Adrenal gland (tissue), 12 donors: ENCODE data around the gene NUMA1. TPM values are rescaled to one million over a fixed set of nuclear protein-coding genes. Genes with fewer than 3 reads are reported as not detected.

Experiments used
- DNase-seq, 7 donors: peaks; one replicate each; pipeline ENCODE4 v3.0.0-alpha.2; 2019 to 2020
- H3K27ac ChIP-seq, 5 donors: fragments of 200-600 bp; sonication (generic) in 4 of 5; 1 replicate in 3 of 5; 2 replicates in 2 of 5; pipeline versions ENCODE4 v1.5.1 to v1.8.0; 2016 to 2020; ENCODE audit warnings: mild to moderate bottlenecking in 1 of 5
- H3K27me3 ChIP-seq: fragments of 200-600 bp; 2 replicates; pipeline ENCODE4 v1.8.0; 2021
- H3K36me3 ChIP-seq, 2 donors: fragments of 200-600 bp; replicated peaks in 1 of 2; 1 replicate in 1 of 2; 2 replicates in 1 of 2; pipeline versions ENCODE4 v1.5.1 to v1.8.0; 2018 to 2022
- H3K4me1 ChIP-seq, 2 donors: fragments of 200-600 bp; replicated peaks in 1 of 2; 1 replicate in 1 of 2; 2 replicates in 1 of 2; pipeline versions ENCODE4 v1.5.1 to v1.8.0; 2018 to 2021
- H3K4me3 ChIP-seq, 4 donors: fragments of 200-600 bp; sonication (generic) in 3 of 4; one replicate each; pipeline ENCODE4 v1.5.1; 2016 to 2018
- H3K9me3 ChIP-seq, 3 donors: fragments of 200-600 bp; sonication (generic) in 1 of 3; replicated peaks in 1 of 3; 1 replicate in 2 of 3; 2 replicates in 1 of 3; pipeline versions ENCODE4 v1.5.1 to v1.8.0; 2016 to 2021
- POLR2A ChIP-seq, 2 donors: fragments of 450-650 bp; IDR thresholded peaks; one replicate each; pipeline ENCODE4 v1.6.1; 2017; ENCODE audit warnings: antibody characterized with exemption in 2 of 2, mild to moderate bottlenecking in 2 of 2, moderate library complexity in 1 of 2
- WGBS, 4 donors: extraction: QIAGEN DNeasy Blood & Tissue Kit in 2 of 4; methylation state at CpG; one replicate each; pipeline versions ENCODE4 v1.1.5 to v1.1.7; 2013 to 2017; 5-methylcytosine and 5-hydroxymethylcytosine counted together
- intact Hi-C, 2 donors: fragments of 100-400 bp; cut with DNase I; formaldehyde crosslinking; loops; one replicate each; pipeline versions ENCODE4 v1.14.1 to v1.15.0; 2022 to 2023
- polyA plus RNA-seq, 3 donors: library from polyadenylated mRNA; stranded (reverse); fragments of 200-250 nt in 2 of 3; fragments of 350-450 nt in 1 of 3; fragmentation: Illumina TruSeq in 1 of 3; extraction: RNeasy Lipid Tissue Mini Kit (QIAGEN cat#74804) in 1 of 3; gene quantifications; one replicate each; pipeline ENCODE4 v1.2.3, GENCODE V29; 2013 to 2014
- total RNA-seq, 9 donors: library from RNA; depleted of rRNA in 4 of 9; stranded (reverse); fragments of >200 nt in 4 of 9; fragments of 120-200 nt in 1 of 9; fragmentation: NEBNext Ultra II Directional in 1 of 9; extraction: Animal tissue kit (Norgen Biotek cat#: 25700) in 1 of 9; gene quantifications; one replicate each; pipeline versions ENCODE4 v1.1.0 to v1.2.4, GENCODE V29; 2013 to 2023
- TF ChIP-seq, protein P1 (sequence below), 6 experiments: fragments of 450-650 bp in 4 of 6; fragments of 200-600 bp in 2 of 6; sonication (generic) in 1 of 6; IDR thresholded peaks; 1 replicate in 5 of 6; 2 replicates in 1 of 6; pipeline versions ENCODE4 v1.5.1 to v1.8.0; 2016 to 2021; ENCODE audit warnings: antibody characterized with exemption in 6 of 6, mild to moderate bottlenecking in 2 of 6, moderate library complexity in 1 of 6
- donor health status: healthy with polysubstance abuse.
- donor health status: Bipolar disorder and iron deficiency.
- donor health status: DM: yes; HTN: yes; CAD: no.
- donor health status: DM: no; HTN: no; CAD: no.
- donor health status: DM: no; HTN: no; CAD: no.
- donor health status: DM: yes; HTN: yes; CAD: no.

Gene NUMA1
- total and polyA plus RNA-seq, 12 donors, result 86.7 to 677 (median 274) TPM

DNA sequence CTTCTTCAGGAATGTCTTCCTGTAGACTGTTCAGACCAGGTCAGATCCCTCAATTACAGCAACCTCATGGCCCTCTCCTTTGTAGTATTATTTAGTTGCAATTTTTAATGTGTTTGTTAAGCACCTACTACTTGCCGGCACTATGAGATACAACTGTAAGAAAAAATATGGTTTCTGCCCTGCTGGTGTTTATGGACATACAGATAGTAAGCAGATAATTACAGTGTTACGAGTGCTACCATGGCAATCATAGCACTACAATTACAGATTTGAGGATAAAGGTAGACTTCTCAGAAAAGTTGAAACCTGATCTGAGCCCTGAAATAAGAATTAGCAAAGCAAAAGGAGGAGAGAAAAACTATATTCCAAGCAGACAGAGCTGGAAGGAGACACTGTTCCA, 3.1 kb upstream of the NUMA1 start:
- no peak overlapping the region for H3K27ac ChIP-seq
- WGBS, 4 donors, result 80 to 95% (median 89%) methylated on average over 2 of the region's 2 CpGs
- DNase-seq, result no peak
- no peaks in the 10 kb centered on the region for H3K9me3 ChIP-seq
- H3K4me3 ChIP-seq, result no peak overlapping the region
- TF ChIP-seq, protein P1, sequence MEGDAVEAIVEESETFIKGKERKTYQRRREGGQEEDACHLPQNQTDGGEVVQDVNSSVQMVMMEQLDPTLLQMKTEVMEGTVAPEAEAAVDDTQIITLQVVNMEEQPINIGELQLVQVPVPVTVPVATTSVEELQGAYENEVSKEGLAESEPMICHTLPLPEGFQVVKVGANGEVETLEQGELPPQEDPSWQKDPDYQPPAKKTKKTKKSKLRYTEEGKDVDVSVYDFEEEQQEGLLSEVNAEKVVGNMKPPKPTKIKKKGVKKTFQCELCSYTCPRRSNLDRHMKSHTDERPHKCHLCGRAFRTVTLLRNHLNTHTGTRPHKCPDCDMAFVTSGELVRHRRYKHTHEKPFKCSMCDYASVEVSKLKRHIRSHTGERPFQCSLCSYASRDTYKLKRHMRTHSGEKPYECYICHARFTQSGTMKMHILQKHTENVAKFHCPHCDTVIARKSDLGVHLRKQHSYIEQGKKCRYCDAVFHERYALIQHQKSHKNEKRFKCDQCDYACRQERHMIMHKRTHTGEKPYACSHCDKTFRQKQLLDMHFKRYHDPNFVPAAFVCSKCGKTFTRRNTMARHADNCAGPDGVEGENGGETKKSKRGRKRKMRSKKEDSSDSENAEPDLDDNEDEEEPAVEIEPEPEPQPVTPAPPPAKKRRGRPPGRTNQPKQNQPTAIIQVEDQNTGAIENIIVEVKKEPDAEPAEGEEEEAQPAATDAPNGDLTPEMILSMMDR (IDR thresholded peaks at IDR 0.05), result no peak
- no peak for TF ChIP-seq POLR2A (IDR thresholded peaks at IDR 0.05)
- no peaks in the 10 kb centered on the region for H3K27me3 ChIP-seq
- peaks cover 0 to 6% of the 10 kb centered on the region in 2 donors for H3K36me3 ChIP-seq
- peaks cover 11 to 46% of the 10 kb centered on the region in 2 donors for H3K4me1 ChIP-seq
- intact Hi-C loops, result no loop called here

DNA sequence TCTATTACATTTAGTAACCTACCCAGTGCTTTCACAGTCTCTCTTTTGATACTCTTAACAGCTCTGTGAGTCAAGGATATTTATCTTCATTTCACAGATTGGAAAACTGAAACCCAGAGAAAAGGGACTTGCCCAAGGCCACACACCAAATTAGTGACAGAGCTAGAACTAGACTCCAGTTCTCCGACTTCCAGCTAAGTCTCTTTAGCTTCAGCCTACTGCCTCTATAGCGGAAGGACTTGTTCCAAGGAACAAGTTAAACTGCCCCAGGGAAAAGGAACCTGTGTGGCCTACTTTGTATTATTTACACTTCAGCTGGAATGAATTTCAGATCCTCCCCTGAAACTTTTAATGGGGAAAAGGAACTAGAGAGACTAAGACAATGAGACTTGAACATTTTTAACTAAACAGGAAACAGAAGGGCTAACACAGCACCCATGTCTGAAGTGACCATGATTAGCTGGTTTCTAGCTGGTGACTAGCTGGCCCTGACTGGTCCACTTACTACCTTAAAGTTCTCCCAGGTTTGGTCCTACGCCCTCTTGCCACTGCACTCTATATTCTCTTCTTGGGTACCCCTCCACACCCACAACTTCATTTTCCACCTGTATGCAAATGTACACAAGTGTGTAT, 1.6 kb upstream of the NUMA1 start:
- Histone ChIP-seq H3K27me3 (no peaks in the 10 kb centered on the region), H3K36me3 (no peaks in the 10 kb centered on the region), H3K4me1 (peaks cover 11 to 42% of the 10 kb centered on the region in 2 donors), H3K27ac (peak overlapping the region in 2 of 5 donors; percentile 18 to 93), H3K4me3 (no peak overlapping the region), H3K9me3 (no peaks in the 10 kb centered on the region)
- intact Hi-C loops, result no loop called here
- TF ChIP-seq, protein P1 (IDR thresholded peaks at IDR 0.05), result no peak
- TF ChIP-seq POLR2A (IDR thresholded peaks at IDR 0.05), result no peak
- peak in 1 of 7 donors; percentile 42 for DNase-seq
- WGBS, 4 donors, result 76 to 85% (median 83%) methylated on average over 3 of the region's 3 CpGs

DNA sequence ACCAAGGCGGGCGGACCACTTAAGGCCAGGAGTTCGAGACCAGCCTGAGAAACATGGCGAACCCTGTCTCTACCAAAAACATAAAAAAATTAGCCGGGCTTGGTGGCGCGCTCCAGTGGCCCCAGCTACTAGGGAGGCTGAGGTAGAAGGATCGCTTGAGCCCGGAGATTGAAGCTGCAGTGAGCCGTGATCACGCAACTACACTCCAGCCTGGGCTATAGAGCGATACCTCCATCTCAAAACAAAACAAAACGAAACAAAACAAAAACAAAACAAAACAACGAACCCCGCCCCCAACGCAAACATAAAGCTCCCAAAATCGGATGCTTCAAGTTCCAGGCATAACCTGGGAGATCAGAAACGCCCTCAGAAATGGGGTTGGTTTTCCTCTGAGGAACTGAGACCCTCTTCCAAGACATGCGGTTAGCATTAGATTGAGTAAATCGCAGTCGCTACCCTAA, 872 bp upstream of the NUMA1 start:
- DNase-seq, result no peak
- no peak for TF ChIP-seq POLR2A (IDR thresholded peaks at IDR 0.05)
- TF ChIP-seq, protein P1 (IDR thresholded peaks at IDR 0.05), result no peak
- H3K27ac ChIP-seq, result peak overlapping the region in 4 of 5 donors; percentile 70 to 93 (median 88)
- 62 to 78% (median 71%) methylated on average over 20 to 21 of the region's 21 CpGs for WGBS, 4 donors
- H3K36me3 ChIP-seq, result no peaks in the 10 kb centered on the region
- no peaks in the 10 kb centered on the region for H3K27me3 ChIP-seq
- H3K4me1 ChIP-seq, result peaks cover 11 to 38% of the 10 kb centered on the region in 2 donors
- H3K9me3 ChIP-seq, result no peaks in the 10 kb centered on the region
- H3K4me3 ChIP-seq, result peak overlapping the region in 2 of 4 donors; percentile 28 to 70
- intact Hi-C loops, result no loop called here

DNA sequence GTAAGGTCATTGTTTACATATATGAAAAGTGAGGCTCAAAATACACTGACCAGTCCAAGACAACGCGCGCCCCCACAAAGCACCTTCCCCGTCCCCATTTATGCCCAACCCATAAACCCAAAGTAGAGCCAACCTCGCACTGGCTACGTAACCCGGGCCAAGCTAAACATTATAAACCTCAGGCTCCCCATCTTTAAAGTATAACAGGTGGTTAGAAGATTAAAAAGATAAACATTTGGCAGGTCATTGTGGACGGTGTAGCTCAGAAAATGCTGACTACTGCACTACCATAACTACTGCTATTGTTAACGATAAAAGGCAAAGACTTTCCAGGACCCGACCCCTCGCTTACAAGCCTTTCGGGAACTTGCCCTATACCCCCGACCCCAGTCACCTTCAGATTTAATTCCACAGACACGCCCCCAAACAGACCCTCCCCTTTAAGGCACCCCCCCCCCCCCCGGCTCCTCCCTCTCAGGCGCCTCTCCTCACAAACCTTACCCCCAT, 470 bp downstream of the NUMA1 start:
- intact Hi-C loops, result no loop called here
- TF ChIP-seq, protein P1 (IDR thresholded peaks at IDR 0.05), result no peak
- TF ChIP-seq POLR2A (IDR thresholded peaks at IDR 0.05), result no peak
- Histone ChIP-seq H3K4me3 (peak overlapping the region in 3 of 4 donors; percentile 70 to 81 (median 77)), H3K9me3 (no peaks in the 10 kb centered on the region), H3K27me3 (no peaks in the 10 kb centered on the region), H3K36me3 (no peaks in the 10 kb centered on the region), H3K27ac (peak overlapping the region; percentile 78 to 93 (median 87)), H3K4me1 (peaks cover 11 to 35% of the 10 kb centered on the region in 2 donors)
- no peak for DNase-seq
- 0 to 7% (median 4%) methylated on average over 15 to 16 of the region's 16 CpGs for WGBS, 4 donors
